SK-N-DZ (cell line): ENCODE data around the gene MRPL2. TPM values are rescaled to one million over a fixed set of nuclear protein-coding genes. Genes with fewer than 3 reads are reported as not detected.

ENCODE experiments used
- DNase-seq: peaks from one replicate; pipeline ENCODE4 v3.0.0-alpha.2; 2015; ENCODE audit warnings: low spot score
- polyA plus RNA-seq, 2 experiments: library from polyadenylated mRNA; depleted of rRNA; stranded (reverse); fragments of >200 nt; gene quantifications; 2 replicates each; pipeline ENCODE4 v1.2.3, GENCODE V29; 2014

Gene MRPL2
- polyA plus RNA-seq (2014; cell fraction: cytosol; rRNA removed) = 41.3 and 54.8 TPM in 2 replicates
- polyA plus RNA-seq (2014; cell fraction: nucleus; rRNA removed) = 23.8 and 41.9 TPM in 2 replicates

- peak; percentile 99 for DNase-seq
These were observed at the start of gene MRPL2, which contains the start of gene KLC4 for GRCh38 chr6:43059168-43060033. Gene MRPL2, minus strand, starts transcription at chr6:43059434. Its CDS starts 53 bp downstream, at chr6:43059381. Gene KLC4, plus strand, starts transcription at chr6:43059631. Its CDS starts 1,705 bp downstream, at chr6:43061336.

DNA sequence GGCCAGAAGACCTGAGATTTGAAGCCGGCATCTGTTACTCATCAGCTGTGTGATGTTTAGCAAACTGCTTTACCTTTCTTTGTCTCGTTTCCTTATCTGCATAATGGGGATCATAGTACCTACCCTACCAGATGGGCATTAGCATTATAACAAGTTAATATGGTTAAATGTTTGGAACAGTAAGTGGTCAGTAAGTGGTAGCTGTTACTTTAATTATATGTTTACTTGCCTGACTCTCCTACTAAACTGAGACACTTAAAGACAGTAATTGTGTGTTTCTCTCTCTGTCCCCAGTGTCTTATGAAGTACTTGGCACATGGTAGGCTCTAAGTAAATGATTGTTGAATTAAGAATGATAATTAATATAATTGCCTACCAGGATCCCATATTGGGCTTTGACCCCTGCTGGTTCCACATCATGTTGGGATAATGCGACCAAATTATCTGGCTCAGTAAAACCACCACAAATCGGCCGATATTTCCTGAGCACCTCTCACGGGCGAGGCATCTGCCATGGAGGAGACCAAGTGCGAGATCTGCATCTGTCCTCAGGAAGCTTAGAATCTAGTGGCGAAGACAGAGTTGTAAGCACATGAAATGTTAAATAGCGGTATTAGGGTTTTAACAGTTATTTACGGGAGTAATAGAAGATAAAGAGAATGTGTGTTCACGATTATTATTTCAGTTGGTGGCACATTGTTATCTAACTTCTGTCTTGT lies 48.3 kb upstream of the MRPL2 start:
- DNase-seq = no peak

DNA sequence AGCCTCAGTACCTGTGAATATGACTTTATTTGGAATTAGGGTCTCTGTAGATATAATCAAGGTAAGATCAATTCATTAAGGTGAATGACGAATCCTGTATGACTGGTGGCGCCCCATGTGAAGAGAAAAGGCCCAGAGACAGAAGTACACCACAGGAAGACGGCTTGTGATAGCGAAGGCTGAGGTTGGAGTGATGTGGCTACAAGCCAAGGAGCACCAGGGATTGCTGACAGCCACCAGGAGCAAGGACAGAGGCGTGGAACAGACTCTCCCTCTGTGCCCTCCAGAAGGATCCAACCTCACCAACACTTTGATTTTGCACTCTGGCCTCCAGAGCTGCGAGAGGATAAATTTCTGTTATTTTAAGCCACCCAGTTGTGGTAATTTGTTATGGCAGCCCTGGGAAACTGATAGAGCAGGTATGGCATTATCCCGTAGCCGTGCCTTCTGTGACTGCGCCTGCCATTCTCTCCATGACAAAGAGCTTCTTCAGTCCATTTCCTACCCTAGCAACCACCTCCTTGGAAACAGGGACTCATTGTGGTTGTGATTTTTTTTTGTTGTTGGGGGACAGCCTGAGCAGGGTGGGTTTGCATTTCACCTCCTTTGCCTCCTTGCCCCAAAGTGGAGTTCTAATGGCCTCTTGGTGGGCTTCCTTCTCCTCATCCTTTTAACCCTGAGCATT lies 46.4 kb upstream of the MRPL2 start:
- DNase-seq = no peak

GRCh38 chr6:43103253-43103876 lies 44.1 kb upstream of the MRPL2 start:
- no peak for DNase-seq

DNA sequence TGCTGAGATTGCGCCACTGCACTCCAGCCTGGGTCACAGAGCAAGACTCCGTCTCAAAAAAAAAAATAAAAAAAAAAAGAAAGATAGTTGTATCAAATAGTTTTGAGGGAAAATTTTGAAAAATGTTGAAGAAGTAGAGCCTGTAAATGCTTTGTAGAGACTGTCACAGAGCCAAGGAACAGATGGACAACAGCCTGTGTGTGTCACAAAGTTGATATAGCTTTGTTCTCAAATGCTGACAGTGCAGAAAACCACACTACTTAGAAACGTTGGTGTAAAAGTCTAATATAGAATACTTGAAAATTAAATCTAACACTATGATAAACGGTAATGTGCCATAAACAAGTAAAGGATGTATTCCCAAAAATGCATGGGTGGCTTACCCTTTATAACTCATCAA lies 42.3 kb upstream of the MRPL2 start:
- no peak for DNase-seq

GRCh38 chr6:43097502-43097901 lies 38.3 kb upstream of the MRPL2 start:
- no peak for DNase-seq

DNA sequence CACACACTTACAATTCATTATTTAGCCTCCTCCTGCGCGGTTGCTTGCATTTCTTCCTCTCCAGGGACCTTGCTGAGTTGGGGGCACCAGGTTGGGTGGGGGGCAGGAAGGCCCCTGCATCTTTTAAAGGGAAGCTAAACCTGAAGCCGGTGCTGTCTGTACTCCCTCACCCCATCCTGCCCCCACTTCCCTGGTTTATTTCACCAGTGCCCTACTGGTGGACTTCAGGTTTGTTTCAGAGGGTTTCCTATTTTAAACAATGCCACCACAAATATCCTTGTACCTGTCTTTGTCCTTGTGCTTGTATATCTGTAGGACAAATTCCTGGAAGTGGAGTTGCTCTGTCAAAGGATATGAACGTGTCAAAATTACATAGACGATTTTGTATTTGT lies 37.9 kb upstream of the MRPL2 start:
- DNase-seq = no peak

DNA sequence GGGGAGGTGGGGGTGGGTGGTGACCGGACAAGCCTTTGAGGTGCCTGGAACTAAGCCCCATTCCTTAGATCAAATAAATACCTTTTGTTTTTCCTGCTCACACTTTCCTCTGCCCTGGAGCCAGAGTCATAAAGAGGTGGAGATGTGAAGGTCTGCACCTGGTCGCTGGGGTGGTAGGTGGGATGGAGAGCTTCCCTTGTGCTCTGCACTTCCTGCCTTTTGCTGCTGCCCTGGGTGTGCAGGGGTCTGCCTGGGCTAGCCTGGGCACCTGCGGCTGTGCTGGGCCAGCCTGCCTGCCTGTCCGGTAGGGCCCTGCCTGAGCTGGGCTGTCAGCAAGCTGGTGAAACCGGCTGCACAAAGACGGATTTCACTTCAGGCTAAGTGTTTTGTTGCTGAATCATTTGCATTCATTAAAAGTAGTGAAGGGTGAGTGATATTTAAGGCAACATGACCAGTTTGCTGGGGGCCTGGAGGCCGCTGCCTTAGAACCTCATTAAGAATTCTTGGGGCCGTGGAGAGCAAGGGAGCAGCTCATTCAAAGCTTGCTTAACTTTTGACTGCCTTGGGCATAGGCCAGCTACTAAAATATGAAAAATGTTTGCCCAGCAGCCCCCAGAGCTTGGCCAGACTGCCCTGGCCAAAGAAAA lies 37.3 kb upstream of the MRPL2 start:
- no peak for DNase-seq

DNA sequence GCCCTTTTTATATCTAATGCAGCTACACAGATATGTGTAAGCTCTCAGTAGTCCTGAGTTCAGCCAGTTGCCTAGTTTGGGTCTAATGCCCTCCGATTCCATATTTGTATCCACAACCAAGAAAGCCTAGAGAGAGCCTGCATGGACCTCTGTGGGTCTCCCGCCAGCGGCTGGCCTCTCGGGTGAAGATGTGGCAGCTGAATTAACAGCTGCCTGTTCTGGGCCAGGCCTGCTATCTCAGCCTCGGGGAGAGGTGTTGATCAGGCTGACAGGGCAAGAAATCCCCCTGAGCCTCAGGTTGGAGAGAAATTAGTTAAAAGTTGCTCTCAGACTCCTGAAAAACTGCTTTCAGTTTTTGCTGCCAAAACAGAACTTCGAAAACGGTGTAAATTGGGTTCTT lies 36.7 kb upstream of the MRPL2 start:
- no peak for DNase-seq

- DNase-seq = no peak
These were observed 34.4 kb upstream of the MRPL2 start for GRCh38 chr6:43093436-43094289.

- no peak for DNase-seq
These were observed 33.4 kb upstream of the MRPL2 start for GRCh38 chr6:43092635-43093034.

GRCh38 chr6:43091436-43091991 lies 32.3 kb upstream of the MRPL2 start:
- DNase-seq = no peak

DNA sequence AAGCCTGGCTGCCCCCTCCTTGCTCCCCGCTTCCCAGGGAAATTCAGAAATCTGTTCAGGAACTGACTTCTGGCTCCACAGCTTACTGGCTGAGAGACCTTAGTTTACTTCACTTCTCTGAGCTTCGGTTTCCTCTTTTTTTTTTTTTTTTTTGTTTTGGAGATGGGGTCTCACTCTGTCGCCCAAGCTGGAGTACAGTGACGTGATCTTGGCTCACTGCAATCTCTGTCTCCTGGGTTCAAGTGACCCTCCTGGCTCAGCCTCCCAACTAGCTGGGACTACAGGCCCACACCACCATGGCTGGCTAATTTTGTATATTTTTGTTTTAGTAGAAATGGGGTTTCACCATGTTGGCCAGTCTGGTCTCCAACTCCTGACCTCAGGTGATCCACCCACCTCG lies 31.8 kb upstream of the MRPL2 start:
- no peak for DNase-seq

GRCh38 chr6:43090559-43090956 lies 31.3 kb upstream of the MRPL2 start:
- DNase-seq = no peak

GRCh38 chr6:43089874-43090558 lies 30.8 kb upstream of the MRPL2 start:
- DNase-seq = no peak

- DNase-seq = no peak
These were observed 30.2 kb upstream of the MRPL2 start for GRCh38 chr6:43089467-43089866.

DNA sequence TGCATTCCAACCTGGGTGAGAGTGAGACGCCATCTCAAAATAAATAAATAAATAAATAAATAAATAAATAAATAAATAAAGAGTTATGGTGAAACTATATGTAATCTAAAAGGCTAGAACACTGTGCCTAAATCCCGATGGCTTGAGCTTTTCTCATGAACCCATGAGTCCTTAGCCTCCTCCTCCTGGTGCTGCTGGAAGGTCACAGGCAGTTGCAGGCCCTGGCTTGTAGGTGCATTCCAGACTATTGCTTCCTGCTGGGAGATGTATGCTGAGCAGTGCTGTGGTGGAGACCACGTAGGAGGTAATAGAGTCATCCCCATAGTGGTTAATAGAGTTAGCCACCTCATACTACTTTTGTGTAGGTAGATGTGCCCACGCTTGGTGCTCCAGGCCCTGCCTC lies 29.4 kb upstream of the MRPL2 start:
- DNase-seq = no peak

GRCh38 chr6:43086022-43086658 lies 26.9 kb upstream of the MRPL2 start:
- DNase-seq = no peak
